Measurements from ENCODE around the gene WDR81.

DNA sequence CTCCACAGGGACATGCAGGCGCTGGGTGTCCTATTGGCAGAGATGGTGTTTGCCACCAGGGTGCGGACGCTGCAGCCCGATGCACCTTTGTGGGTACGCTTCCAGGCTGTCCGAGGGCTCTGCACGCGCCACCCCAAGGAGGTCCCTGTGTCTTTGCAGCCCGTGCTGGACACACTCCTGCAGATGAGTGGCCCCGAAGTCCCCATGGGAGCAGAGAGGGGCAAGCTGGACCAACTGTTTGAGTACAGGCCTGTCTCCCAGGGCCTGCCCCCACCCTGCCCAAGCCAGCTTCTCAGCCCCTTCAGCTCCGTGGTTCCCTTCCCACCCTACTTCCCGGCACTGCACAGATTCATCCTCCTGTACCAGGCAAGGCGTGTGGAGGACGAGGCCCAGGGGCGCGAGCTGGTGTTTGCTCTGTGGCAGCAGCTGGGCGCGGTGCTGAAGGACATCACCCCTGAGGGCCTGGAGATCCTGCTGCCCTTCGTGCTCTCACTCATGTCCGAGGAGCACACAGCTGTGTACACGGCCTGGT is 2.8 kb downstream of the WDR81 start:
- no peak for TF ChIP-seq CTCF (conservative IDR thresholded peaks at IDR 0.05; ENCODE audit: low read depth, low read length)
- TF ChIP-seq EZH2 (IDR thresholded peaks at IDR 0.05; ENCODE audit: borderline replicate concordance, low read depth, low read length, poor library complexity, severe bottlenecking), result no peak
